Spinal cord (tissue), 10 donors: ENCODE results near the gene RBBP6. TPM values are rescaled to one million over a fixed set of nuclear protein-coding genes. Genes with fewer than 3 reads are reported as not detected.
"Not testable (repeated sequence)": the region's sequence is repeated elsewhere in the genome, so short reads cannot be mapped to it uniquely, and the experiment has no call there.

Experiments
- DNase-seq, 6 donors: peaks; one replicate each; pipeline versions ENCODE4 v3.0.0 to v3.0.0-alpha.2; 2013 to 2015; ENCODE audit warnings: low spot score in 6 of 6, low read depth in 4 of 6
- H3K27ac ChIP-seq: one replicate; pipeline ENCODE4 v1.5.1; 2013; ENCODE audit warnings: low read depth, low read length, control low read depth
- H3K27me3 ChIP-seq: one replicate; pipeline ENCODE4 v1.6.1; 2013; ENCODE audit warnings: low read length; ENCODE audit not compliant: control insufficient read depth, insufficient read depth
- H3K36me3 ChIP-seq: one replicate; pipeline ENCODE4 v1.6.1; 2013; ENCODE audit warnings: low read length; ENCODE audit not compliant: control insufficient read depth, insufficient read depth
- H3K4me1 ChIP-seq: one replicate; pipeline ENCODE4 v1.6.1; 2013; ENCODE audit warnings: low read length; ENCODE audit not compliant: control insufficient read depth, insufficient read depth
- H3K4me3 ChIP-seq: one replicate; pipeline ENCODE4 v1.5.1; 2013; ENCODE audit warnings: low read depth, low read length, control low read depth
- H3K9me3 ChIP-seq: one replicate; pipeline ENCODE4 v1.6.1; 2013; ENCODE audit warnings: low read length; ENCODE audit not compliant: control insufficient read depth, insufficient read depth
- WGBS: methylation state at CpG from one replicate; pipeline ENCODE4 v1.1.5; 2013; ENCODE audit warnings: missing lambda C conversion rate; ENCODE audit not compliant: insufficient coverage; 5-methylcytosine and 5-hydroxymethylcytosine counted together
- long read RNA-seq, 4 donors: transcript quantifications; one replicate each; lab custom pipeline, GENCODE V29; 2026
- polyA plus RNA-seq, 2 donors: library from polyadenylated mRNA; unstranded; fragments of 120-200 nt; gene quantifications; one replicate each; pipeline ENCODE4 v1.2.1, GENCODE V29; 2013; ENCODE audit not compliant: insufficient read length in 2 of 2
- total RNA-seq, 2 donors: library from RNA; depleted of rRNA in 1 of 2; stranded (reverse); fragments of 120-200 nt in 1 of 2; fragments of >200 nt in 1 of 2; gene quantifications; one replicate each; pipeline versions ENCODE4 v1.2.3 to v1.2.4, GENCODE V29; 2013 to 2014
- donor health status: healthy.

RBBP6 gene
- total RNA-seq: 10 to 100 TPM; 30.1 to 47.0 TPM
- polyA plus RNA-seq: 10 to 100 TPM; 58.3 to 69.0 TPM
- long read RNA-seq, donor 1, full-length matches to known transcripts: 15 of 15 reads
- long read RNA-seq, donor 1, partial matches to known transcripts: 0 of 15 reads
- long read RNA-seq, donor 1, other reads (novel, unspliced or antisense): 0 of 15 reads
- long read RNA-seq, donor 2, partial matches to known transcripts: 0 of 4 reads
- long read RNA-seq, donor 2, other reads (novel, unspliced or antisense): 0 of 4 reads
- long read RNA-seq, donor 3, transcript RBBP6-204 (3 exons, 854 nt): minor isoform, 6 of 26 reads
- long read RNA-seq, donor 3, transcript RBBP6-213 (1 exons, 1,946 nt): major isoform, 7 of 26 reads
- long read RNA-seq, donor 3, partial matches to known transcripts: 13 of 26 reads
- long read RNA-seq, donor 3, other reads (novel, unspliced or antisense): 0 of 26 reads
- long read RNA-seq, donor 4, transcript RBBP6-213 (1 exons, 1,946 nt): major isoform, 14 of 34 reads
- long read RNA-seq, donor 4, transcript RBBP6-204 (3 exons, 854 nt): minor isoform, 7 of 34 reads
- long read RNA-seq, donor 4, partial matches to known transcripts: 13 of 34 reads
- long read RNA-seq, donor 4, other reads (novel, unspliced or antisense): 0 of 34 reads

- no peaks in the 10 kb centered on the region for H3K27me3 ChIP-seq
- H3K27ac ChIP-seq: peak within 1 kb of the TSS; percentile 98
- no peaks in the 10 kb centered on the region for H3K9me3 ChIP-seq
- H3K4me1 ChIP-seq: peaks cover 15% of the 10 kb centered on the region
- WGBS: under 1% methylated on average over 68 of the region's 68 CpGs
- H3K36me3 ChIP-seq: no peaks in the 10 kb centered on the region
- peak within 1 kb of the TSS; percentile 86 for H3K4me3 ChIP-seq
- DNase-seq: peak; percentile 92 to 99 (median 96)
Measured at GRCh38 chr16:24539295-24539849, at the start of gene RBBP6. RBBP6 (plus strand) TSS chr16:24539566; CDS start chr16:24540627, 1,061 bp downstream.

DNA sequence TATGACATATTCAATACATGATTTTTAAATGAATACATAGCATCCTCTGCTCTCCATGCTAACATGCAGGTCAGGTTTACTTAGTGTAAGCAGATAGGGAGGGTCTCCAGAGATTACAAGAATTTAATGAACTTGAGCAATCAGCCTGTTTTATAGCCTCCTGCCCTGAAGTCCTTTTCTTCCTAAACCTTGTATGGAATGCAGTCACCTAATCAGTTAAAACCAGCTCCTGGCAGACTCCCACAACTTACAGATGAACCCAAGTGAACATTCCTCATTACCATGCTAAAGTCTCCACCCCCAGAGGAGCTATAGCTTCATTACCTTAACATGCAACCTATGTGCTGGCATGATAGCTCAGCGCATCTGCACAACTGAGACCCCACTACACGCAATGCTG is 48.5 kb upstream of the RBBP6 start:
- H3K27ac ChIP-seq: no peak overlapping the region
- H3K4me3 ChIP-seq: no peak overlapping the region
- H3K36me3 ChIP-seq: no peaks in the 10 kb centered on the region
- no peaks in the 10 kb centered on the region for H3K4me1 ChIP-seq
- 100% methylated on average over 2 of the region's 2 CpGs for WGBS
- no peaks in the 10 kb centered on the region for H3K9me3 ChIP-seq
- DNase-seq: no peak
- H3K27me3 ChIP-seq: no peaks in the 10 kb centered on the region

GRCh38 chr16:24491731-24492130 is 47.6 kb upstream of the RBBP6 start:
- Histone ChIP-seq H3K27ac (no peak overlapping the region), H3K27me3 (no peaks in the 10 kb centered on the region), H3K9me3 (no peaks in the 10 kb centered on the region), H3K36me3 (no peaks in the 10 kb centered on the region), H3K4me1 (peaks cover 2% of the 10 kb centered on the region), H3K4me3 (no peak overlapping the region)
- DNase-seq: no peak
- 80% methylated on average over 1 of the region's 2 CpGs for WGBS

GRCh38 chr16:24493821-24494220 is 45.5 kb upstream of the RBBP6 start:
- peaks cover 5% of the 10 kb centered on the region for H3K4me1 ChIP-seq
- H3K4me3 ChIP-seq: no peak overlapping the region
- H3K27ac ChIP-seq: no peak overlapping the region
- no peaks in the 10 kb centered on the region for H3K27me3 ChIP-seq
- WGBS: 66% methylated on average over 4 of the region's 7 CpGs
- no peaks in the 10 kb centered on the region for H3K36me3 ChIP-seq
- DNase-seq: no peak
- H3K9me3 ChIP-seq: no peaks in the 10 kb centered on the region

DNA sequence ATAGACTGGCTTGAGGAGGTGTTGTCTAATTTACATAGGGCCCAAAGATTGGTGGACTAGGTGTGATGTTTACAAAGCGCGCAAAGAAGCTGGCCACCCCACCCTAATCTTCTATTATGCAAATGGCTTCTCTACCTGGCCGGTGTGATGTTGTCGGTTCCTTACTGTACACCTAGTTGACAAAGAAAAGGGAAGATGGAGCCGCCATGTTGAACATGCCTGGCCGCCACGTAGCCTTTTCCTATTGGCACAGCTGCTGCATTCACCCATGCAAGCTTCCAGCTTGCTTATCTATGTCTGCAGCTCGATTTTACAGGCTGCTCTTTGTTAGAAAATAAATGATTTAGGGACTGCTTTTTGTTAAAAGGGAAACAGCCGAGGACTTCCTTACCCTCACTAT is 44.2 kb upstream of the RBBP6 start:
- H3K27me3 ChIP-seq: not testable (repeated sequence)

GRCh38 chr16:24497440-24497839 is 41.9 kb upstream of the RBBP6 start:
- peaks cover 5% of the 10 kb centered on the region for H3K4me1 ChIP-seq
- no peaks in the 10 kb centered on the region for H3K27me3 ChIP-seq
- DNase-seq: peak in 1 of 6 donors; percentile 29
- no peak overlapping the region for H3K4me3 ChIP-seq
- H3K9me3 ChIP-seq: no peaks in the 10 kb centered on the region
- H3K27ac ChIP-seq: no peak overlapping the region
- no peaks in the 10 kb centered on the region for H3K36me3 ChIP-seq
- WGBS: 67% methylated on average over 1 of the region's 3 CpGs

More for the DNA sequence above, 44.2 kb upstream of the RBBP6 start:
- WGBS: no CpG with 5 or more reads among the region's 9 CpGs
- H3K4me3 ChIP-seq, H3K36me3 ChIP-seq, H3K27ac ChIP-seq, H3K9me3 ChIP-seq, DNase-seq, H3K4me1 ChIP-seq: not testable (repeated sequence)

- DNase-seq: peak in 5 of 6 donors; percentile 50 to 95 (median 69)
- Histone ChIP-seq H3K9me3 (no peaks in the 10 kb centered on the region), H3K4me1 (peaks cover 5% of the 10 kb centered on the region), H3K27ac (no peak overlapping the region), H3K36me3 (no peaks in the 10 kb centered on the region), H3K27me3 (no peaks in the 10 kb centered on the region), H3K4me3 (no peak overlapping the region)
- WGBS: 26% methylated on average over 11 of the region's 15 CpGs
Measured at GRCh38 chr16:24499193-24499814, 40.1 kb upstream of the RBBP6 start.

GRCh38 chr16:24504472-24505345 is 34.7 kb upstream of the RBBP6 start:
- peak; percentile 43 to 95 (median 70) for DNase-seq
- 43% methylated on average over 15 of the region's 18 CpGs for WGBS
- H3K9me3 ChIP-seq: no peaks in the 10 kb centered on the region

DNA sequence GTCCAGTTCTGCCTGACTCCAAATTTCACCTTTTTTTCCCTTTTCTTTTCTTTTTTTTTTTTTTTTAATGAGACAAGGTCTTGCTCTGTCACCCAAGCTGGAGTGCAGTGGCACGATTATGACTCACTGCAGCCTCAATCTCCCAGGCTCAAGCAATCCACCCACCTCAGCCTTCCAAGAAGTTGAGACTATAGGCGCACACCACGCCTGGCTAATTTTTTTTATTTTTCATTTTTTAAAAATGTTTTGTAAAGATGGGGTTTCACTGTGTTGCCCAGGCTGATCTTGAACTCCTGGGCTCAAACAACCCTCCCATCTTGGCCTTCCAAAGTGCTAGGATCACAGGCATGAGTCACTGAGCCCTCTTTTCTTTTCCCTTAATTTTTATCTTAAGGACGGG is 33.4 kb upstream of the RBBP6 start:
- H3K4me1 ChIP-seq: no peaks in the 10 kb centered on the region
- no peak overlapping the region for H3K27ac ChIP-seq
- no peak for DNase-seq
- H3K4me3 ChIP-seq: no peak overlapping the region
- WGBS: 78% methylated on average over 1 of the region's 4 CpGs
- no peaks in the 10 kb centered on the region for H3K36me3 ChIP-seq
- no peaks in the 10 kb centered on the region for H3K9me3 ChIP-seq
- H3K27me3 ChIP-seq: peaks cover 2% of the 10 kb centered on the region

More at GRCh38 chr16:24504472-24505345, 34.7 kb upstream of the RBBP6 start:
- no peak overlapping the region for H3K4me3 ChIP-seq
- H3K4me1 ChIP-seq: no peaks in the 10 kb centered on the region
- no peak overlapping the region for H3K27ac ChIP-seq
- H3K36me3 ChIP-seq: no peaks in the 10 kb centered on the region
- peaks cover 2% of the 10 kb centered on the region for H3K27me3 ChIP-seq
